ENCODE results near the gene TNRC6A. TPM values are rescaled to one million over a fixed set of nuclear protein-coding genes. Genes with fewer than 3 reads are reported as not detected.

Gene TNRC6A
- polyA plus RNA-seq, 1 donor, result 49.2 TPM

GRCh38 chr16:24863582-24864437 is 134.4 kb downstream of the TNRC6A start:
- Histone ChIP-seq H3K9me3 (ENCODE audit: control insufficient read depth, low read depth, low read length) (no peaks in the 10 kb centered on the region), H3K27ac (ENCODE audit: low read length) (no peak overlapping the region), H3K4me3 (ENCODE audit: low read length) (no peak overlapping the region), H3K36me3 (ENCODE audit: control insufficient read depth, insufficient read depth, low read length) (peaks cover 2% of the 10 kb centered on the region), H3K4me1 (ENCODE audit: control insufficient read depth, insufficient read depth, low read length) (peaks cover 7% of the 10 kb centered on the region), H3K27me3 (ENCODE audit: control insufficient read depth, insufficient read depth, low read length) (no peaks in the 10 kb centered on the region)
- no peak for DNase-seq
- 100% methylated on average over 1 of the region's 3 CpGs for WGBS (ENCODE audit: insufficient coverage, low lambda C conversion rate)

GRCh38 chr16:24869033-24869432 is 139.6 kb downstream of the TNRC6A start:
- no peak overlapping the region for H3K27ac ChIP-seq (ENCODE audit: low read length)
- H3K4me3 ChIP-seq (ENCODE audit: low read length), result no peak overlapping the region
- H3K4me1 ChIP-seq (ENCODE audit: control insufficient read depth, insufficient read depth, low read length), result no peaks in the 10 kb centered on the region
- H3K9me3 ChIP-seq (ENCODE audit: control insufficient read depth, low read depth, low read length), result no peaks in the 10 kb centered on the region
- no CpG with 5 or more reads among the region's 8 CpGs for WGBS (ENCODE audit: insufficient coverage, low lambda C conversion rate)
- DNase-seq, result no peak
- H3K27me3 ChIP-seq (ENCODE audit: control insufficient read depth, insufficient read depth, low read length), result no peaks in the 10 kb centered on the region
- H3K36me3 ChIP-seq (ENCODE audit: control insufficient read depth, insufficient read depth, low read length), result peaks cover 1% of the 10 kb centered on the region

- H3K4me3 ChIP-seq (ENCODE audit: low read length), result no peak overlapping the region
- no peak overlapping the region for H3K27ac ChIP-seq (ENCODE audit: low read length)
- H3K4me1 ChIP-seq (ENCODE audit: control insufficient read depth, insufficient read depth, low read length), result peaks cover 6% of the 10 kb centered on the region
- H3K27me3 ChIP-seq (ENCODE audit: control insufficient read depth, insufficient read depth, low read length), result no peaks in the 10 kb centered on the region
- no peaks in the 10 kb centered on the region for H3K9me3 ChIP-seq (ENCODE audit: control insufficient read depth, low read depth, low read length)
- no peak for DNase-seq
- H3K36me3 ChIP-seq (ENCODE audit: control insufficient read depth, insufficient read depth, low read length), result no peaks in the 10 kb centered on the region
- WGBS (ENCODE audit: insufficient coverage, low lambda C conversion rate), result no CpG with 5 or more reads among the region's 5 CpGs
Measured at GRCh38 chr16:24871891-24872290, 142.4 kb downstream of the TNRC6A start.

GRCh38 chr16:24873028-24873427 is 143.6 kb downstream of the TNRC6A start:
- 100% methylated on average over 1 of the region's 2 CpGs for WGBS (ENCODE audit: insufficient coverage, low lambda C conversion rate)
- H3K4me3 ChIP-seq (ENCODE audit: low read length), result no peak overlapping the region
- DNase-seq, result no peak
- peaks cover 6% of the 10 kb centered on the region for H3K4me1 ChIP-seq (ENCODE audit: control insufficient read depth, insufficient read depth, low read length)
- no peaks in the 10 kb centered on the region for H3K36me3 ChIP-seq (ENCODE audit: control insufficient read depth, insufficient read depth, low read length)
- no peaks in the 10 kb centered on the region for H3K9me3 ChIP-seq (ENCODE audit: control insufficient read depth, low read depth, low read length)
- no peaks in the 10 kb centered on the region for H3K27me3 ChIP-seq (ENCODE audit: control insufficient read depth, insufficient read depth, low read length)
- H3K27ac ChIP-seq (ENCODE audit: low read length), result no peak overlapping the region

- Histone ChIP-seq H3K4me3 (ENCODE audit: low read length) (no peak overlapping the region), H3K27me3 (ENCODE audit: control insufficient read depth, insufficient read depth, low read length) (no peaks in the 10 kb centered on the region), H3K9me3 (ENCODE audit: control insufficient read depth, low read depth, low read length) (no peaks in the 10 kb centered on the region), H3K4me1 (ENCODE audit: control insufficient read depth, insufficient read depth, low read length) (peaks cover 6% of the 10 kb centered on the region), H3K27ac (ENCODE audit: low read length) (no peak overlapping the region), H3K36me3 (ENCODE audit: control insufficient read depth, insufficient read depth, low read length) (no peaks in the 10 kb centered on the region)
- no peak for DNase-seq
- WGBS (ENCODE audit: insufficient coverage, low lambda C conversion rate), result 80% methylated on average over 1 of the region's 10 CpGs
Measured at GRCh38 chr16:24875466-24875865, 146.0 kb downstream of the TNRC6A start.

Other genes with a start within 250 kb of the TNRC6A start
- 61.8 TPM for gene RBBP6, start 190.1 kb upstream of the TNRC6A start, polyA plus RNA-seq
- gene SLC5A11, start 116.3 kb downstream of the TNRC6A start, polyA plus RNA-seq, result 10.0 TPM